SHP77 treated with DMSO at 0.1 percent for 48 hours (cell line): ENCODE results near the gene PAPSS1.
"Not testable (repeated sequence)": the region's sequence is repeated elsewhere in the genome, so short reads cannot be mapped to it uniquely, and the experiment has no call there.

Source experiments
- DNase-seq: peaks from one replicate; lab custom pipeline; 2025; lab: John Stamatoyannopoulos, UW

The PAPSS1 gene

GRCh38 chr4:107689912-107690587 is 30.0 kb downstream of the PAPSS1 start:
- no peak for DNase-seq

DNA sequence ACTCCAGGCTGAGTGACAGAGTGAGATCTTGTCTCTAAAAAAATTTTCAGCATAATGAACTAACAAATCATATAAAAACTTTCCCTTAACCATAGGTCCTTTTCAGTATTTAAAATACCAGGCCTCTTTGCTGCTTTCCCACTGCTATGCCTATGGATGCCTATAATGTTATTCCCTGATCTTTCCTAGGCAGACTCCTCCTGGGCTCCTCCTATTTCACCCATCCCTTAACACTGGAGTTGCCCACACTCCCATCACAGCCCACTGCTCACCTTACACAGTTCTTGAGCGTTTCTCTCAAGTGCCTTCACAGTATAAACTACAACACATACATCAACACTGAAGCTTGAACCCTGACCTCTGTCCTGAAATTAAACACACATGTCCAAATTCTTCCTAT is 31.6 kb downstream of the PAPSS1 start:
- DNase-seq: no peak

GRCh38 chr4:107685740-107686139 is 34.3 kb downstream of the PAPSS1 start:
- no peak for DNase-seq

DNA sequence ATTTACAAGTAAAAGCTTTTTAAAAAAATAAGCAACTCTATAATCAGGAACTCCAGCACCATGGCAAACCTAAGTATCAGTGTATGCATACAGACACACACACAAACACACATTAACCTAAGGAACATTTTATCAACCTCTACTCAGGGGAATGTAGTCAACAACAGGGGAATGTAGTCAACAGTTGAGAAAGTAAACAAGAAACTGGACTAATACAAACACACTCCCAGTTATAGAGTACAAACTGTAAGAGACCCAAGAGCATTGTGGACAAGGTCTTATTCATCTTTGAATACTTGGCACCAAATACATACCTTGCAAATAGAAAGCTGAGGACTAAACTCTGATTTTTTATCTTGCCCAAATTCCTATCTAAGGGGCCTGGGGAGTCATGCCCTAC is 36.2 kb downstream of the PAPSS1 start:
- no peak for DNase-seq

DNA sequence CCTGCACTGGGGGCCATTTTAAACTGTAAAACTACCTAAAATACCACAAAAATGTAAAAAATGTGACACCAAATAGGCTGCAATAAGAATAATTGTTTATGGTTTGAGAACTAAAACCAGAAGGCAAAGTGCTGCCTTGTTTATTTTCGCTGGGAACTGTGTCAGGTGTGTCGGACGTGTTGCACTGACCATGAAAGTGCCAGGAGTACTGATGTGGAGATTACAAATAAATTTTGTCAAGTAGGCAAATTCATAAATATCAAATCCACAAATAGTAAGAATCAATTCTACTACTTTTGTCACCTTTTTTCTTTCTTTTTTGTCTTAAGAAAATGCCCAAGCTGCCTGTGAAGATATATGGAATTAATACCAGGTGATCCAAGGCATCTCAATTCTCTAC is 37.7 kb downstream of the PAPSS1 start:
- DNase-seq: no peak

GRCh38 chr4:107669068-107669467 is 51.0 kb downstream of the PAPSS1 start:
- no peak for DNase-seq

GRCh38 chr4:107666134-107666533 is 53.9 kb downstream of the PAPSS1 start:
- DNase-seq: no peak

DNA sequence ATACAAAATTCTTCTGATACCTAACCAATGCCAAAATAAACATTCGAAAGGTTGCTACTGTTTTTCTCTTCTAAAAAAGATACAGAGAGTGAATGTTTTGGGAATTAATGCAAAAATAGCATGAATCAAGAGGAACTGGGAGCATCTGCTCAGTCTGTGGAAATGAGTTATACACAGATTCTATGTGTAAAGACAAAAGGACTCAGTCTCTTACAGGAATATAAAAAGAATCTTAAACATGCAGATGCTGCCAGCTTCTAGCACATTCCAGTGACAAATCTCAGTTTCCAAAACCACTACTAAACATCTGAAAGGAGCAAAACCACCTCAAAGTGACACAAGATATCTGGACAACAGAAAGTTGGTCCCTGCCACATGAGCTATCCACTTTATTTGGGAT is 55.0 kb downstream of the PAPSS1 start:
- DNase-seq: no peak

DNA sequence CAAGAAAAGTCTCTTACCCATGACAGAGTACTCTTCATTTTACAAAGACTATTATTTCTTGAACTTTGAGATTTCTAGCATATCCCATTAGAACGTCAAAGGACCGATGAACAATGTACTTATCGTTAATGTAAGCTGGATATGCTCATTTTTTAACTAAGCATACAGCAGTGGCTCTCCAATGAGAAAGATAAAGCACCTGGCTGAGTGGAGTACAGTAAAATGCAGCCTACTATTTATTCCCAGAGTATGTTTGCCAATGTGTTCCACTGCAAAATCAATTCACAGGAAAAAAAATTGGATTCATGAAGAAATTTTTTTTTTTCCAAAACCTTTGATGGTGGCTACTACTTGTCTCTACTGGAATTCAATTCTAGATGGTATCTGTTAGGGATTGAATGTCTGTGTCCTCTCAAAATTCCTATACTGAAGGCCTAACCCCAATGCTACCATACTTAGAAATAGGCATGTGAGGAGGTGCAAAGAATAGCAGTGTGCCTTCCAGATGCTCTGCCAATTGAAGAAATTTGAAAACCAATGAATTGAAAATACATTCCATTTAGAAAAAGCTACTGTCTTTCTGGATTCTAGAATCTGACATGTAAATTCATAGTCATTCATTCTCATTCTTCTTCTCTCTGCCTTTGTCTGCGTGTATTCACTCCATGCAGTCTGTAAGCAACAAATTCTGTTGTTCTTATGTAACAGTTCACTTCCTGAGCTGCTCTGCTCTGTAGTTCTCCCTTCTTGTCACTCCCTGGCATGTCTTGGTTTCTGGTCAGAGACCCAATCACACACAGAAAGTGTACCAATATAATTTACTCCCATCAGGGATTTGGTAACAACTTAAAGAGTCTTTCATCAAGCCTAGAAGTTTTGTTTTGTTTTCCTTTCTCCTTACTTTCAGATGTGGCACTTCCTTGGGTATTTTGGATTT is 61.4 kb downstream of the PAPSS1 start:
- no peak for DNase-seq

DNA sequence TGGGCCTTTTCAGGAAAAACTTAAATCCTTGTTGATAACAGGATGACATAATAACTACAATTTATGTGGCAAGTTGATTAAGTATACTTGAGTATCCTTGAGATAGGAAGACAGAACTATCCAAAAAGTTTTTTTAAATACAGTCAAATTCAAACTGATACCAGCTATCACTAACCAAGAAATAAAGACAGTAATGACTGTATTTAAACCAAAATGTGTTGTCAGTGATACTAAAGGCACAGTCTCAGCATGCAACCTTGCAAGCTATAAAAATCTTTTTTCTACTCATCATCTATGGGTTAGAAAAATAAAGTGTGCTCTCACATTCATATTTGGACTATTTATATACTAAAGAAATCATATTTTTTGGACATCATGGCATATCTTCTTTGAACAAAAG is 64.7 kb downstream of the PAPSS1 start:
- no peak for DNase-seq

DNA sequence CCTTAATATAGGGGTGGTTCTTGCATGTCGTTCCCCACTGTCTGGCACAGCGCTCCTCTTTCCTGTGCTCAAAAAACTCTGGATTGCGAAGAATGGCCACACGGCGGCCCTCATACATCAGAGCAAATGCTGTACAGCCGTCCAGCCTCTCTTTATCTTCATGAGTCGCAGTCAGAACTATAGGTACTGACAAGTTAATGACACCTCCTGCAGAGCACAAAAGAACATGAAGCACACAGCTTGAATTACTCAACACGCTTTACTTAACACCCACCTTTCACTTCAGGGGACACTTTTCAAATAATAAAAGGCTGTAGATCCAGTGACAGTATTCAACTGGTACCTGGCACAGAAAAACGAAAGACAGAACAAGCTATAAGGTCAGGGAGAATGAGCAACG is 65.3 kb downstream of the PAPSS1 start:
- DNase-seq: no peak

- DNase-seq: not testable (repeated sequence)
These were observed 68.6 kb downstream of the PAPSS1 start for GRCh38 chr4:107651408-107651807.

DNA sequence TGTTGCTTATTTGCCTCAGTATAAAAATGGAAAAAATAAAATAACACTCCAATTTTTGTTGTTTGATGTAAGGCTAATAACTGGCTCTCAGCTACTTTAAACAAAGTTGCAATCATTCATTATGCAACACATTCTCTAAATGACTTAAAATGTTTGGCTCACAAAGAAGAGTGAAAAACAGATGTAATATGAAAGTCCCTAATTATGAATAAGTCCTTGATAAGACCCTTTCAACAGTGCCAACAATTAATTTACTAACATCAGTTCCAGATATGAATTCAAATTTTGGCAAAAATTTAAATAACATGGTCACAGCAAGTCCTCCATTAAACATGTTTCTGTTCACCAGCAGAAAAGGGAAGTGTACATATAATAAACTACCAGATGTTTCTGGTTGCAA is 69.8 kb downstream of the PAPSS1 start:
- DNase-seq: no peak

DNA sequence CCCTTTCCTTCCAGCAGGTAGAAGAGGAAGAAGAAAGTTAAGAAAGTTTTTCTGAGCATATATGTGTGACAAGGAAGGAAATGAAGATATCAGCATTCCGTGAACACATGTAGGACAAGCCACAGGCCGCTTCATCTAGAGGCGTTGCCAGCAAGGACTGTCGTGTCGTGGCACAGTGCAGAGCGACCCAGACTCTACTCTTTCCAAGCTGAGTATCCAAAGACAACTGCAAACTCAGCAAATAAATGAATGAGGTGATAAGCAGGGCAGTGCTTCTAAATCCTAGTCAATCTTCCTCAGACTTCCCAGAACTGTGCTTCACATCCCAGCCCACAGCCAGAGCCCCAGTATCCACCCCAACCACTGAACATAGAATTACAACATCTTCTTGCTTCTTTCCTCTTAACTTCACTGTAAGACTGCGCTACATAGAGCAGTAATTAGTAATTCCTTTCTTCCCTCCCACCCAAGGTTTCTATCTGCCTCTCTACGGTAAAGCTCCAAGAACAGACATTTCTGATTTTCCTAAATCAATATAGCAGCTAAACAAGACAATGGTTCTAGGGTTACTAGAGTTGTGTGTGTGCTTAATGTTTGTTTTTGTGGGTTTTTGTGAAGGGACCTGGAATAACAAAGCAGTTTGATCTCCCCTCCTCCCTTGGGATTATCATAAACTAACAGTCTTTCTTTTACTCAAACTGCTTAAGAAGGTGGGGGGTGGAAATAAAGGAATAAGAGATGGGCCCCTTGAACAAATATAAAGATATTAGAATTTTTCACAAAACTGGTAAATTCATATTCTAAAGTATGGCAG is 71.6 kb downstream of the PAPSS1 start:
- DNase-seq: no peak

GRCh38 chr4:107647591-107647990 is 72.4 kb downstream of the PAPSS1 start:
- no peak for DNase-seq

GRCh38 chr4:107645604-107646003 is 74.4 kb downstream of the PAPSS1 start:
- DNase-seq: no peak

- no peak for DNase-seq
These were observed 77.0 kb downstream of the PAPSS1 start for GRCh38 chr4:107643021-107643420.

DNA sequence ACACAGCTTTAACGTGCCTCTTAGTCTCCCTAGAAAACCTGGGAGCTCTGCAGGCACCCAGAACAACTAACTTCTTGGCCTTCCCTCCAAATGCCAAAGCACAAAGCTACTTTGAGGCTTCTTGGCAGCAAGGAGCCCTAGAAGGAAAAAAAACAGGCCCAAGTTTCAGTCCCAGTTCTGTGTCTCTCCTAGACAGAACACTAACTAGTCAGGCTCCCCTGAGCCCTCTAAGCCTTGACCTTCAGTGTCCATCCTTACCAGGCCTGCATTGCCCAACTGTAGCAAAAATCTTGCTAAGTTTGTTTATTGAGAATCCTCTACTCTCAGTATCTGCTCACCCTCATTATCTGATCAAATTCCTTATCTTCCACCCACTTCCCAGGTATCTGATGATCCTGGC is 79.2 kb downstream of the PAPSS1 start:
- DNase-seq: no peak

DNA sequence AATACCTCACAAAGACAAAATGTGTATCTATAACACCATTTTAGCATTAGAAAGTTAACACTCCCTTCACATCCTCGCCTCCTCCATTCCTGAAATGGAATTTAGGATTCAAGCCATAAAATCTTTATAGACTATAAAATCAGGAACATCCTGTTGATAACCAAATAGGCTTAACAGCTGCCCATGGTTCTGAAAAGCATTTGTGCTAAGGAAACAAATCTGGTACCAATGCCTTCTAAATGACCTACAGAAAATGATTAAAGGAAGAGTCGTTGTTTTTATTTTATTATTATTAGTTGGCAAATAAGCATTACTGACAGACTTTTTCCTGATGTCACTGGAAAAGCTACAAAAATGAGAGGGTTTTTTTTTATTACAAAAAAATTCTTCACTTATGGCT is 79.8 kb downstream of the PAPSS1 start:
- no peak for DNase-seq

- DNase-seq: no peak
These were observed 84.3 kb downstream of the PAPSS1 start for GRCh38 chr4:107635735-107636134.

DNA sequence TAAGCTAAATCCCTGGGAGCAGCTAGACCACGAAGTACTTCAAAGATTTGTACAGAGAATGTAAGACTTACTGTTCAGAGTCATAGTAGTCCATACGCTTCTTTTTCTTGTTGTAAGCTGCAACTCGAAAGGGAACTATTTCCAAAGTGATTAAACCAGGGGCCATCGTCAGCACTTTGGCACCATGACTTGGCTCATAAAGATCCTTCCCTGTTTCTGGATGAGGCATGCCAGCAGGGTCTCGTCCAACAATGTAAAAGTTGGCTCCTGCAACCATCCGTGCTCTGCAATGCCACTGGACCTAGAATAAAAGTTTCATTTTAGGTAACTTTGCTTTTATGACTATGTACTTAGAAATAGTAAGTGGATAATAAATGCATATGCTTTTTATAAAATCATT is 88.5 kb downstream of the PAPSS1 start:
- DNase-seq: no peak

DNA sequence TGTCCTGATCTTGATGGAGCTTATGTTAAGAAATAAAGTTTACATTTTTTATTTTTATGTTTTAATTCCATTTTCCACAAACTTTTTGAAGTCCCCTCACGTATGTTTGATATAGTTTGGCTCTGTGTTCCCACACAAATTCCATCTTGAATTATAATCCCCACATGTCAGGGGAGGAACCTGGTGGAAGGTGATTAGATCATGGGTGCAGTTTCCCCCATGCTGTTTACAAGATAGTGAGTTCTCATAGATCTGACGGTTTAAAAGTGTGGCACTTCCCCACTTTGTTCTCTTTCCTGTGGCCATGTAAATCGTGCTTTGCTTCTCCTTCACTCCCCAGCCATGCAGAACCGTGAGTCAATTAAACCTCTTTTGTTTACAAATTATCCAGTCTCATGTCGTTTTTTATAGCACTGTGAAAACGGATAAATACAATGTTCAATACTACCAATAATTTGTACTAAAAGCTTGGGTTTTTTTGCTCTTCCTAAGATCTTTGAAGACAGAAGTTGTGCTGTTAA is 89.8 kb downstream of the PAPSS1 start:
- no peak for DNase-seq
